HG03159 (cell line): Measurements from ENCODE around the gene RASAL2.
"Not testable (repeated sequence)": the region's sequence is repeated elsewhere in the genome, so short reads cannot be mapped to it uniquely, and the experiment has no call there.

ENCODE experiments used
- ATAC-seq: cut with Tn5 transposase; IDR thresholded peaks from one replicate; pipeline ENCODE4 v1.9.1; 2021; ENCODE audit warnings: mild to moderate bottlenecking, moderate library complexity; ENCODE audit not compliant: unreplicated experiment

RASAL2 gene

DNA sequence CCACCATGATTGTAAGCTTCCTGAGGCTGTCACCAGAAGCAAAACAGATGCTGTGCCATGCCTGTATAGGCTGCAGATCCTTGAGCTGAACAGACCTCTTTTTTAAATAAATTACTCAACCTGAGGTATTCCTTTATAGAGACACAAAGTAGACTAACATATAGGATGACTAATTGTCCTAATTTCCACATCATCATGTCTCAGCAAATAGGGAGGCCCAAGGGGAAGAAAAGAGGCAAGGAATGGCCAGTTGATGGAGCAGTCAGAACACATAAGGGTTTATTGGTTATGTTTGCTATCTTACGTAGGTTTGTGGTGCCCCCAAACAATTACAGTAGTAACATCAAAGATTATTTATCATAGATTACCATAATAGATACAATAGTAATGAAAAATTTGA lies 126.2 kb downstream of the RASAL2 start:
- no peak for ATAC-seq

DNA sequence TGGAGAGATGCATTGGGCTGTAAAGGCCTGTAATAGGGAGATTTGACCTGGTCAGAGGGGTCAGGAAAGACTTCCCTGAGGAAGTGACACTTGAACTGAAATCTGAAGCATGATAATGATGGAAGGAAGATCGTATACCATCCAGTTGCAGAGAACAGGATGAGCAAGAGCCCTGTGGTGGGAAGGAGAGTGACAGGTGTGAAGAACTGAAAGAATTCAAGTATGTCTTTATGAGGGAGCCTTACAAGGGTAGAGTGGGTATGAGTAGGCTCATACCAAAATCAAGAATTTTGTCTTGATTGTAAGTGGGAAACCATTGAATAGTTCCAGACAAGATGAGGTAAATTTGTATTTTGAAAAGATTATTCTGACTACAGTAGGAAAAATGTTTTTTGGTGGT lies 129.4 kb downstream of the RASAL2 start:
- ATAC-seq, result no peak

DNA sequence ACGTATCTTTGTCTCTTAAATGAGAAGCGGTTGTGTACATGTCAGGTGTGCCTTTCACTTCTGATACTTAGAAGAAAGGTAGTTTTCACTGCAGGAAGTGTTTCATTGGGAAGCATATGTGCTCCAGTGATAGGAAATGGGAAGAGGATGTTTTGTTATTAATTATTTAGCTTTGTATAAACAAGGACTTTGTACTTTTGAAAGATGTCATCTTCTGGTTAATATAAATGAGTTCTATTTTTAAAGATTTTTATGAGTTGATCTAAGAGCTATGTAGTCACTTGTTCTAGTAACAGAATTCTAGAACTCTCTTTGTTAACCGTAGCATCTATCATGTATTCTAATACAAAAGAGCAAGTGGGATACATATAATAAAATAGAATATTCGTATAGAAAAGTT lies 130.5 kb downstream of the RASAL2 start:
- no peak for ATAC-seq

DNA sequence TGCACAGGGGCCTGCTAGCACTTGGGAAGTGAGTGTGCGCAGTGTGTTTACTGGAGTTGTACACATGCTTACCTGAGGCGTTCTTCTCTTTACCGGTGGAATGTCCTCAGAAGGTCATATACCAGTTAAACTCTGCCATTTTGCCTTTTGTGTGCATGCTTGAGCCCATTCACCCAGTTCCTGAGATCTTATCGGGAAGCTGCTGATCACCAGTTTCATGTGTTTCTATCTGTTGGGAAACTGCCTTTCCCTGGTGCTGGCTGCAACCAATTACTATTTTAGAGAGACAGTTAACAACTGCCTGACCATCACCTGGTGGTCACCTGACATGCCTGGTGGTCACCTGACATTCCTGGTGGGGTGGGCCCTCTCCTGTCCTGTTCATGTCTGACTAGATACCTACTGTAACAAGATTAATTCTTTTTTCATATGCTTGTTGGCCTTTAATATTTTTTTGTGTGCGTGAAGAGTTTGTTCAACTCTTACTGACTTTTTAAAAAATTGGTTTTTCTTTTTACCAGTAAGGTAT lies 137.0 kb downstream of the RASAL2 start:
- no peak for ATAC-seq

GRCh38 chr1:178232108-178232507 lies 138.2 kb downstream of the RASAL2 start:
- ATAC-seq, result no peak

DNA sequence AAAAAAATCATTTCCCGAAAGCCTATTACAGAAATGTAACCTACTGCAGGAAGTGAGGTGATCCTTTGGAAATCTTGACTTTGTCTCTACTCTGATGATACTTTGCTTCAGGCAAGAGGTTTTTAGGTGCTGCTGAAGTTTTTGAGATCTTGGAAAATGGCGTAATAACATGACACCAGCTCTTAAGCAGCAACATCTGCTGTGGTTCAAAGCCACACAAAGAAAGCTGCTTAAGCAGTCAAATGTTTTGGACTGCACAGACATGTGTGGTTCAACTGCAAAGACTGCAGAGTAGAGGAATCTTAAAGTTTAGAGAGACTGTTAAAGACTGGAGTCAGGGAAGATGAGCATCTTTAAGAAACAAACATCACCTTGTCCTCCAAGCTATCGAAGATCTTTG lies 139.0 kb downstream of the RASAL2 start:
- ATAC-seq, result no peak

- ATAC-seq, result no peak
Measured at GRCh38 chr1:178237121-178237520, 143.2 kb downstream of the RASAL2 start.

DNA sequence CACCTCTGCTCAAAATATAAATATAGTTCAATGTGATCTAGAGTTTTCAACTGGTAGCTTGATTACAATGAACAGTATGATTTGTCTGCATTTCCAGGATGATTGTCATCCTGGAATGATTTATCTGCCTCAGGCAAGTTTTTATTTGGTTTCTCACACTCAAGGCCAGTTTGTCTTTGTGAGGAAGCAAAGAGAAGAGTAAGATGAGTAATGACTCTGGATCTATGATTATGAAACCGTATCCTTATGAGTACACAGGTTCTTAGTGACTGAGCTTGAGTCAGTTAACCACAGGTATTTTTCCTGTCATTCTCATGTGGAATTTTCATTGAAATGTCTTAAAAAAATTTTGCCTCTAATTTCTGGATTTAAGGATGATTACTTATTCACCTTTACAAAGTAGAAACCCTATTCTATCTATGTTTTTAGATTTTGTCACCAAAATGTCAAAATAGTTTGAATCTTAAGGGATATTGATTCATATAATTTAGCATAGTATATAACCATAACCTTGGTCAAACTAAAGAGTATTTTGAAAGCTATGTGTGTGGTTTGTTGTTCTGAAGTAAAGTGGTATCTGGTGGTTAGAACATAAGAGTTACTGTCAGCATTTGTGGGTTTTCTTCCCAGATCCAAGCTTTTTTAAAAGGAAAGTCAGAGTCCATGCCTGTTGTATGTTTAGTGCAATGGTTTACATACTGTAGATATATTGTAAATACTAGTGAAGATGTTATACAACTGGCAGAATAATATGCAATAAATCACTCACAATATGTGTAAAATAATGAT lies 145.0 kb downstream of the RASAL2 start:
- ATAC-seq, result no peak

GRCh38 chr1:178241057-178241456 lies 147.2 kb downstream of the RASAL2 start:
- no peak for ATAC-seq

GRCh38 chr1:178241837-178242236 lies 147.9 kb downstream of the RASAL2 start:
- peak; percentile 70 for ATAC-seq

DNA sequence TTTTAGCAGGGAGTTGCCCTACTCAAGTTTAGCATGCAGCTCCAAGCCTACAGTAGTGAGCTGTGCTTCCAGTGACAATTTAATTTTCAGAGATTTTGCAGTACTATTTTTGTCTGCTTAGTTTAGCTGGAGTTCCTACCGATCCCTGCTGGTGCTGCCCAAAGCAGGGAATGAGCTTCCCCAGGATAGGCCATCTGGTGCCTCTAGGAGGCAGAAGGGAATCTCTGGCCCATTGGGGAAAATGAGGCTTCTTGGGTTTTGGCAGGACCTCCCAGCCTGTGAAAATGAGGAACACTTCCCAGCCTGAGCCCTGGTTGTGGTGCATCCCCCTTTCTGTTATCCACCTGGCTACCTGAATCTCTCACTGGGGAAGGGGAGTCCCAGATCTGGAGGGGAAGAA lies 149.2 kb downstream of the RASAL2 start:
- ATAC-seq, result no peak

- no peak for ATAC-seq
Measured at GRCh38 chr1:178243890-178244289, 150.0 kb downstream of the RASAL2 start.

DNA sequence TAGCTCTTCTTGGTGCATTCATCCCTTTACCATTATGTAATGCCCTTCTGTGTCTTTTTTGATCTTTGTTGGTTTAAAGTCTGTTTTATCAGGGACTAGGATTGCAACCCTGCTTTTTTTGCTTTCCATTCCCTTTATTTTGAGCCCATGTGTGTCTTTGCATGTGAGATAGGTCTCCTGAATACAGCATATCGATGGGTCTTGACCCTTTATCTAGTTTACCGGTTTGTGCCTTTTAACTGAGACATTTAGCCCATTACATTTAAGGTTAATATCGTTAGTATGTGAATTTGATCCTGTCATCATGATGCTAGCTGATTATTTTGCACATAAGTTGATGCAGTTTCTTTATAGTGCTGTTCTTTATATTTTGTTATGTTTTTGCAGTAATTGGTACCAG lies 154.4 kb downstream of the RASAL2 start:
- not testable (repeated sequence) for ATAC-seq

- not testable (repeated sequence) for ATAC-seq
Measured at GRCh38 chr1:178253581-178253980, 159.7 kb downstream of the RASAL2 start.

DNA sequence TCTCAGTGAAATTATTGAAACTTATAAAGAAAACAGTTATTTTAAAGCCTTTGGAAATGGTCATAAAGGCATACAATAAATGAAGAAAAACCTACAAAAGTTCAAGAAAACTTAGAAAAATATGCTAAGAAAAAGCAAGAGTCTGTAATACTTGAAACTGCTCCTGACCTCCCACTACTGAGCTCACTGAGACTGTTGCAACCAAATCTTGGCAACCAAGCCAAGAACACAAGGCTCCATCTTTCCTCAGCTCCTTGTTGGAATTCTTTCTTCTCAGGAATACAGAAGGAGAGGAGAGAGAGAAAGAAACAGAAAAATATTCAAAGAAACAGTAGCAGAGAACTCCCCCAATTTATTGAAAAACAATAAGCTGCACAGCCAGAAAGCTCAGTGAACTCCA lies 160.5 kb downstream of the RASAL2 start:
- no peak for ATAC-seq

DNA sequence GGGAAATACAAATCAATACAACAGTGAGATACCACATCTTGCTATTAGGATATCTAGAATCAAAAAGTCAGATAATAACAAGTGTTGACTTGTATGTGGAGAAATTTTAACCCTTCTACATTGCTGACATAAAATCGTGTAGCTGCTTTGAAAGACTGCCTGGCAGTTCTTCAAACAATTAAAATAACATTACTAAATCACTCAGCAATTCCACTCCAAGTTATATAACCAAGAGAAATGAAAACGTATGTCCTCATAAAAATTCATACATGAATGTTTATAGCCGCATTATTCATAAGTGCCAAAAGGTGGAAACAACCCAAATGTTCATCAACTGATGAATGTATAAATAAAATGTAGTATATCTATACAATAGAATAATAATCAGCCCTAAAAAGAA lies 164.6 kb downstream of the RASAL2 start:
- ATAC-seq, result no peak

GRCh38 chr1:178262120-178262500 lies 168.2 kb downstream of the RASAL2 start:
- ATAC-seq, result no peak

GRCh38 chr1:178263341-178263740 lies 169.4 kb downstream of the RASAL2 start:
- no peak for ATAC-seq

GRCh38 chr1:178266113-178266512 lies 172.2 kb downstream of the RASAL2 start:
- ATAC-seq, result no peak

GRCh38 chr1:178266619-178267066 lies 172.7 kb downstream of the RASAL2 start:
- no peak for ATAC-seq

GRCh38 chr1:178267646-178268094 lies 173.8 kb downstream of the RASAL2 start:
- ATAC-seq, result no peak

- ATAC-seq, result no peak
Measured at GRCh38 chr1:178271471-178271870, 177.6 kb downstream of the RASAL2 start.
